Hepatocyte (in vitro differentiated cells): Measurements from ENCODE around the gene CCDC192.

ENCODE experiments used
- CTCF ChIP-seq: fragments of 200-600 bp; sonication (generic); IDR thresholded peaks from 2 replicates; pipeline ENCODE4 v1.5.1; 2016; ENCODE audit warnings: antibody characterized with exemption, mild to moderate bottlenecking; ENCODE audit not compliant: poor library complexity
- EZH2 ChIP-seq: fragments of 200-600 bp; sonication (generic); IDR thresholded peaks from 2 replicates; pipeline ENCODE4 v1.6.1; 2016; ENCODE audit warnings: antibody characterized with exemption, mild to moderate bottlenecking, borderline replicate concordance
- EZH2phosphoT487 ChIP-seq: fragments of 200-600 bp; sonication (generic); IDR thresholded peaks from one replicate; pipeline ENCODE4 v1.6.1; 2018; ENCODE audit warnings: antibody characterized with exemption, mild to moderate bottlenecking, low read depth, moderate library complexity; ENCODE audit not compliant: unreplicated experiment, severe bottlenecking

- TF ChIP-seq CTCF = no peak
- TF ChIP-seq EZH2 = no peak
- TF ChIP-seq EZH2phosphoT487 = no peak
Observed at GRCh38 chr5:127854520-127854919, 151.3 kb downstream of the CCDC192 start.
